HG02884 (cell line): ENCODE measurements around the gene WFIKKN1.

ENCODE experiments used
- ATAC-seq: cut with Tn5 transposase; IDR thresholded peaks from one replicate; pipeline ENCODE4 v1.9.1; 2021; ENCODE audit warnings: mild to moderate bottlenecking, moderate library complexity; ENCODE audit not compliant: unreplicated experiment

The WFIKKN1 gene

GRCh38 chr16:630815-631405, at the start of gene WFIKKN1:
TSS of gene WFIKKN1 (plus strand) at chr16:630985. CDS start at chr16:631254, 269 bp downstream.
- no peak for ATAC-seq

- no peak for ATAC-seq
These were observed 48.6 kb upstream of the WFIKKN1 start for GRCh38 chr16:582218-582613.

GRCh38 chr16:582614-583331, 48.0 kb upstream of the WFIKKN1 start:
- ATAC-seq = no peak

- no peak for ATAC-seq
These were observed 47.3 kb upstream of the WFIKKN1 start for GRCh38 chr16:583470-583814.

GRCh38 chr16:583815-584591, 46.8 kb upstream of the WFIKKN1 start:
- no peak for ATAC-seq

- no peak for ATAC-seq
These were observed 45.4 kb upstream of the WFIKKN1 start for GRCh38 chr16:585351-585750.

- ATAC-seq = no peak
These were observed 44.6 kb upstream of the WFIKKN1 start for GRCh38 chr16:586047-586644.

GRCh38 chr16:586645-587590, 43.9 kb upstream of the WFIKKN1 start:
- ATAC-seq = no peak

GRCh38 chr16:588639-588888, 42.2 kb upstream of the WFIKKN1 start:
- ATAC-seq = no peak

- ATAC-seq = peak; percentile 68
These were observed 41.7 kb upstream of the WFIKKN1 start for GRCh38 chr16:588889-589657.

GRCh38 chr16:589658-590187, 41.1 kb upstream of the WFIKKN1 start, which contains the start of gene RAB40C:
TSS of gene RAB40C (plus strand) at chr16:590066. CDS start at chr16:590292, 226 bp downstream.
- ATAC-seq = peak; percentile 57

- ATAC-seq = no peak
These were observed 40.5 kb upstream of the WFIKKN1 start for GRCh38 chr16:590188-590814.

- ATAC-seq = no peak
These were observed 40.0 kb upstream of the WFIKKN1 start for GRCh38 chr16:590815-591200.

- ATAC-seq = no peak
These were observed 39.6 kb upstream of the WFIKKN1 start for GRCh38 chr16:591231-591630.

- no peak for ATAC-seq
These were observed 38.8 kb upstream of the WFIKKN1 start for GRCh38 chr16:591892-592517.

GRCh38 chr16:592518-593306, 38.1 kb upstream of the WFIKKN1 start:
- no peak for ATAC-seq

GRCh38 chr16:593406-593805, 37.4 kb upstream of the WFIKKN1 start:
- ATAC-seq = no peak

- ATAC-seq = no peak
These were observed 37.0 kb upstream of the WFIKKN1 start for GRCh38 chr16:593807-594206.
